Activated naive CD8-positive, alpha-beta T cell (primary cell): ENCODE results near the gene KIF1A.
"Not testable (repeated sequence)": the region's sequence is repeated elsewhere in the genome, so short reads cannot be mapped to it uniquely, and the experiment has no call there.

ENCODE experiments used
- H3K27ac Mint-ChIP-seq: one replicate; pipeline ENCODE4 v1.8.0; 2021; ENCODE audit warnings: mixed read lengths
- H3K27me3 Mint-ChIP-seq: one replicate; pipeline ENCODE4 v1.8.0; 2021; ENCODE audit warnings: mixed read lengths
- H3K36me3 Mint-ChIP-seq: one replicate; pipeline ENCODE4 v1.8.0; 2021; ENCODE audit warnings: mixed read lengths
- H3K4me1 Mint-ChIP-seq: one replicate; pipeline ENCODE4 v1.8.0; 2021; ENCODE audit warnings: low read depth, mixed read lengths
- H3K4me3 Mint-ChIP-seq: one replicate; pipeline ENCODE4 v1.8.0; 2021; ENCODE audit warnings: mild to moderate bottlenecking, mixed read lengths
- H3K9me3 Mint-ChIP-seq: one replicate; pipeline ENCODE4 v1.8.0; 2021; ENCODE audit warnings: low read depth, mixed read lengths

The KIF1A gene

DNA sequence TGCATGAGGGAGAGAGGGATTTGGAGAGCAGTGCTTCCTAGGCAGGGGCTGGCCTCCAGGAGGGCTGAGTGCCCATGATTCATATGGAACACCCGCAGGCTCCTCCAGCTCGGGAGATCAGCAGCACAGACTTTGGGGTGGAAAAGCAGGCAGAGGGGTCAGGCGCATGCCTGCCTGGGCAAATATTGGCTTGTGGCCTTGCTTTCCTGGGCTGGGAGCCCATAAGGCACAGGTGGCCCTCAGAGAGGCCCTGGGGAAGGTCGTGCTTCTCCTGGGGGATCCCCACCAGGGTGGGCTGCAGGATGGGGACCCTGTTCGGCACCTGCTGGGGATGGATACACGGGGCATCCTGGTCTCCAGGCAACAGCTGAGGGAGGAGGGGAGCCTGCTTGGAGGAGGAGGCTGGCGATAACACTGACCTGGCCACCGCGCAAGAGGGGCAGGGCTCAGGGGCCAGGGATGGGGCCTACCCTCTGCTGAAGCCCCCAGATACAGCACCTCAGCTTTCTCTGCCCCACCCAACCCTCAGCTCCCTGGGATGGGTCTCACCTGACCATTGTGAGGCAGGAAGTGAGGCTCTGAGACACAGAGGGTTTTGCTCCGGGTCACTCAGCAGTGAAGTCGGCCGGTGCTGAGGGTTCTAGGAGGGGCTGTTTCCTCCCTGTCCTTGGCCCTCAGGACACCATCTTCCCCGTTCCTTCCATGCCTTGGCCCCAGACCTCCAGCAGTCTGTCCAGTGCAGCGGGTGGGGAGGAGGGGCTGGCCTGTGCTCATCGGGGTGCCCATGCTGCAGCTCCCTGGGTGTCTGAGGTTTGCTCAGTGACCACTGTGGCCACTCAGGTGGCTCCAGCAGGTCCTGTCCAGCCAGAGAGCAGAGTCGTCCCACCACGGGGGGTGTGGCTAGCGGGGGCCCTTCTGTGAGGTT is 116.3 kb downstream of the KIF1A start:
- Mint-ChIP-seq H3K27ac (peak overlapping the region; percentile 50), H3K27me3 (no peaks in the 10 kb centered on the region), H3K4me1 (peaks cover 16% of the 10 kb centered on the region), H3K9me3 (no peaks in the 10 kb centered on the region), H3K36me3 (no peaks in the 10 kb centered on the region), H3K4me3 (no peak overlapping the region)

DNA sequence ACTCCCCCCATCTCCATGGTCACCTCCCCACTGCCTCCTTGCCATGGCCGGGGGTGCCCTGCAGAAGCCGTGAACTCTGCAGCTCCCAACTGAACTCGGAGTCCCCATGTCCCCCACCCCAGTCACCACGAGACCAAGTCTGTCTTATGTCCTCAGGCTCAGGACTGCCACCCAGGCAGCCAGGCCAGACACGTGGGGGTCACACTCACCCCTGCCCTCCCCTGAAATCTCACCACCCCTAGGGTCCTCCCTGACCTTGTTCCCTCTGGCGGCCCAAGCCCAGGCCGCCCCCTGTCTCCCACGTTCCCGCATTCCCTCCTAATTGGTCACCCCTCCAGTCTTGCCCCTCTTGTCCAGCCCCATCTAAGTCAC is 117.4 kb downstream of the KIF1A start:
- H3K27me3 Mint-ChIP-seq = no peaks in the 10 kb centered on the region
- no peak overlapping the region for H3K27ac Mint-ChIP-seq
- H3K36me3 Mint-ChIP-seq = no peaks in the 10 kb centered on the region
- H3K9me3 Mint-ChIP-seq = no peaks in the 10 kb centered on the region
- no peak overlapping the region for H3K4me3 Mint-ChIP-seq
- H3K4me1 Mint-ChIP-seq = peaks cover 16% of the 10 kb centered on the region

DNA sequence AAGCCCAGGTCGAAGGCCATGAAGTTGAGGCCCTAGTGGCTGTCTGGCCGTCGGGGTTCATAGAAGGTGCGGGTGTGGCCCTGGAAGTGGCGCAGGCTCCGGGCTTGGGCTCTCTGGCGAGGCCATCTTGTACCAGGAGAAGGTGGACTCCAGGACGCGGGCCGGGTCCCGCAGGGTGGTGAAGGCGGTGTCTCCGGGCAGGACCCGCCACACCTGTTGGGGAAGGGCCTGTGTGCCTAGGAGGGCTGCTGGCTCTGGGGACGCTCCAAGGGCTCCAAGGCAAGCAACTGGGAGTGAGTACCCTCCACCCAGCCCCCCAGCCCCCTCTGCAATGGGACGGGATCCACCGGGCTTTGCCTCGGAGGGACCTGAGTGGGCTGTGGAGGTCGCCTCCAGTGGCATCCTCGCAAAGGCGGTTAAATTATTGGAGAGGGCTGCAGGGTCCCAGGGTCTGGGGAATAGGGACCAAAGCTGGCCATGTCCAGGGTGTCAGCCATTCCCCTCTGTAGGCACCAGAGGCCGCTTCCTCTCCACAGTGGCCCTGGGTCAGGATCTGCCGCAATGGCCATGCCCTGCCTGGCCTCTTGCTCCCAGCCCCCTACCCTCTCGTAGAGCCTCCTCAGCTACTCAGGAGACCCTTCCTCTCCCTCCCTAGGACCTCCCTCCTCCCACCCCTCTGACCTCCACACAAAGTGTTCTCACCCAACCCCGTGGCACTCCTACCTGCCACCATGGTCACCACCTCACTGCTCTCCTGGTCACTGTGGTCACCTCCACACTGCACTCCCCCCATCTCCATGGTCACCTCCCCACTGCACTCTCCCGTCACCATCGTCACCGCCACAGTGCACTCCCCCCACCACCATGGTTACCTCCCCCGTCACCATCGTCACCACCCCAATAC is 118.0 kb downstream of the KIF1A start:
- no peaks in the 10 kb centered on the region for H3K36me3 Mint-ChIP-seq
- H3K27ac Mint-ChIP-seq = no peak overlapping the region
- H3K9me3 Mint-ChIP-seq = no peaks in the 10 kb centered on the region
- H3K4me1 Mint-ChIP-seq = peaks cover 16% of the 10 kb centered on the region
- no peaks in the 10 kb centered on the region for H3K27me3 Mint-ChIP-seq
- H3K4me3 Mint-ChIP-seq = peak overlapping the region; percentile 23

DNA sequence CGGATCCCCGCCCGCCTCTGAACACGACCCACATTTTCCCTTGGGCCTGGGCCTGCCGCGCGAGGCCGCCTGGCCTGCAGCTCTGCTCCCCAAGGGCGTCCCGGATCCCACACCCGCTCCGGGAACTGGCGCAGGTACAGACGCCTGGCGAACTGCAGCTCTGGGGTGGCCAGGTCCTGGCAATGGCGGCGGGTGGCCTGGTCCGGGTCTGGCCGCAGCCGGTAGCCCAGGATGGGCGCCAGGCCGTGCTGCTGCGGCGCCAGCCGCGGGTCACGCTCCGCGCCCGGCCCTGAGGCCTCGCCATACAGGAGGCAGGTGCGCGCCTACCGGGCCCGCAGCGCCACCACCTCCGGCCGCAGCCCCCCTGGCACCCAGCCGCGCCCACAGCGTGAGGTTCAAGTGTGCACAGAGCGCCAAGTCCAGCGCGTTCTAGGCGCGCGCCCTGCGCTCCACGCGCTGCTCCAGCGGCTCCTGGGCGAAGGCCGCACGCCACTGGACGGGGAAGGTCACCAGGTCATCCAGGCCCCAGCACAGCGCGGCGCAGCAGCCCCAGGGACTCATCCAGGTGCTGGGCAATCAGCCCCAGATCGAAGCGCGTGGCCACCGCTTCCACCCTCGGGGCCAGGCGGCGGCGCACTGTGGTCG is 118.8 kb downstream of the KIF1A start:
- H3K27me3 Mint-ChIP-seq = no peaks in the 10 kb centered on the region
- no peak overlapping the region for H3K4me3 Mint-ChIP-seq
- peaks cover 16% of the 10 kb centered on the region for H3K4me1 Mint-ChIP-seq
- H3K36me3 Mint-ChIP-seq = no peaks in the 10 kb centered on the region
- H3K9me3 Mint-ChIP-seq = no peaks in the 10 kb centered on the region
- no peak overlapping the region for H3K27ac Mint-ChIP-seq

DNA sequence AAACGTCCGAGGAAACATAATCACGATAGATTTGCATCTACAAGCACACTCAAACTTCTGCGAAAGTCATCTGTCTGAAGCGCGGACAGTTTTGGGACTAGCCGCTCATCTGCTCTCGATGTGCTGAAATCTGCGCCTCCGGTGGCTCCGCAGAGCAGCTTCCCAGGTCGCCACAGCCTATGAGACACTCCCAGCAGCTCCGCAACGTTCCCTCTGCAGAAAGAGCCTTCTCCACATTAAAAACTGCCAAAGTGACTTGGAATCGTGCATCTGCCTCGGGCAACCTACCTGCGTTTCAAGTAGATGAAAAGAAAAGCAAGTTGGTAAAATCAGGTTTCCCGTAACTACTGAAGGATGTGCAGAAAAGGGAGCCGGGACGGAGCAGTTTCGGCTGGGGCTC is 119.4 kb downstream of the KIF1A start:
- H3K4me3 Mint-ChIP-seq, H3K9me3 Mint-ChIP-seq, H3K36me3 Mint-ChIP-seq, H3K27me3 Mint-ChIP-seq, H3K27ac Mint-ChIP-seq: not testable (repeated sequence)
- peaks cover 15% of the 10 kb centered on the region for H3K4me1 Mint-ChIP-seq

DNA sequence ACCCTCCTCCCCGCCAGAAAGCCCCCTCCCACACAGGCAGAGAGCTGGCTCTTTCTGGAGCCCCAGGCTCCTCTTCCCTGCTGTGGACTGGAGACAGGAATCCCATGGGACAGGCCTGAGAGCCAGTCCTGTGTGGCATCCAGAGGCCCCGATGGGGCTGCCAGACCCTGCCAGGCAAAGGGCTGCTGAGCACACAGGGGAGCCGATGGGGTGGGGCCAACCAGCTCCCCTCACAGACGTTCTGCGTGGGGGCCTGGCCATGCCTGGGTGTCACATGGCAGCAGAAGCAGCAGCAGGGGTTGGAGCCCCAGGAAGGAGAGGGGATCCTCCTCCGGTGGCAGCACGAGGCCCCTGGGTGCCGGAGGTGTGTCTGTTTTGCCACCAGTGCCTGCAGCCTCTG is 120.2 kb downstream of the KIF1A start:
- not testable (repeated sequence) for H3K27ac Mint-ChIP-seq, H3K4me1 Mint-ChIP-seq, H3K27me3 Mint-ChIP-seq, H3K36me3 Mint-ChIP-seq, H3K9me3 Mint-ChIP-seq, H3K4me3 Mint-ChIP-seq

DNA sequence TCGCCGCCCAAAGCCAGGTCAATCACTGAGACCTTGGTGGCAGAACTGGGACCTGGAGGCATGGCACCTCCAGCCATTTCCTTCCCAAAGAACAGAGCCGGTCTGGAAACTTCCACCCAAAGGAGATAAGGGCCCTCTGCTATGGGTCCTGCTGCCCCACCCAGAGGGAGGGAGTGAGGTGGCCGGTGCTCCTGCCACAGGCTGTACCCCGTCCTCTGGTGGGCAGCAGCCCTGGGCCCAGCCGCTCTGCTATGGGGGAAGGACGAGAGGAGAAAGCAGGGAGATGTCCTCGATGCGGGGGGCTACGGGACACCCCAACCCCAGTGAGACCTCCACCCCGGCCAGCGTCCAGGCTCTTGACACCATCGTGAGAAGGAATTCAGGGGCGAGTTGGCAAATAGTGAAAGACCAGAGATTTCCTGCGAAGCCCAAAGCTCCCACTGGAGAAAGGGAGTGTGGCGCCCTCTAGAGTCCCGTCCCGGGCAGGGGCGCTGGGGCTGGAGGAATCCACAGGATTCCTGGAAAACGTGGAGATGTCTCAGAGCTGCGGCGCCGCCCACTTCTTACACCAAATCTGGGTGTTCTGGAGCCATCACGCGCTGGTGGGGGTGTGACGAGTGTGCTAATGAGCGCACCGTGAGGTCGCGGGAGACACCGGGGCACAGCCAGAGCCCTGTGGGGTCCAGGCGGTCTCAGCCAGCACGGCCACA is 121.0 kb downstream of the KIF1A start:
- not testable (repeated sequence) for H3K9me3 Mint-ChIP-seq, H3K36me3 Mint-ChIP-seq, H3K4me3 Mint-ChIP-seq, H3K27me3 Mint-ChIP-seq, H3K4me1 Mint-ChIP-seq, H3K27ac Mint-ChIP-seq

DNA sequence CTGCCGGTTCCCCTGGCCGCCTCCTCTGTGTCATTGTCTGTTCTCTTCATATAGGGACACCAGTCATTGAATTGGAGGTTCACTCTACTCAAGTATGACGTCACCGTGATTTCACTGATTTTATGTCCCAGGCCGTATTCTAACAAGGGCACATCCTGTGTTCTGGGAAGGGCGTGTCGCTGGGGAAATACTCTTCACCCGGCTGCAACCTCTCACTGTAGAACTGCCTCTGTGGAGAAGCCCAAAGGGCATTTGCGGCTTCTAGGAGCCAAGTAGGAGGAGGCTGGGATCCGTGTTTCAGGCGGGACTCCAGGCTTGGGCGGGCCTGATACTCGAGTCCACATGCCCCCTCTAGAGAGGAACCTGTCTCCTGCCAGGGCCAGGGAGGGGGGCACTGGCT is 123.5 kb downstream of the KIF1A start:
- H3K27ac Mint-ChIP-seq, H3K27me3 Mint-ChIP-seq, H3K4me1 Mint-ChIP-seq, H3K9me3 Mint-ChIP-seq, H3K4me3 Mint-ChIP-seq, H3K36me3 Mint-ChIP-seq: not testable (repeated sequence)

DNA sequence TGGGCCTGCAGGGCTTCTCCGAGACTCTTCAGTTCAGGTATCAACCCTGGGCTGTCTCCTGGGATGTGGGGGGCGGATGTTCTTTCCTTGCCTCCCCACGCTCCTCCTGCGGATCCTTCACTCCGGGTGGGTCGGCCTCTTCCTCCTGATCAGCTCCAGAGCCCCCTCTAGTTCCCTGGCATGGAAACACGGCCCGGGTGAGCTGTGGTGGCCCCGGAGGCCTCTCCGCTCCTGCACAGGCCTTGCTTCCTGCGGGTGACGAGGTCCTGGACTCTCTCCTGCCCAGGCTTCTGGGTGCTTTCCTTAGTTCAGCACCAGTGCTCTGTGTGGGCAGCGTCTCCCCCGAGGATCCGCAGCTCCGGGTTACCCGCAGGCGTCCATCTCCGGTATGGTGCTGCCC is 124.4 kb downstream of the KIF1A start:
- not testable (repeated sequence) for H3K27me3 Mint-ChIP-seq, H3K9me3 Mint-ChIP-seq, H3K36me3 Mint-ChIP-seq, H3K27ac Mint-ChIP-seq, H3K4me3 Mint-ChIP-seq, H3K4me1 Mint-ChIP-seq

DNA sequence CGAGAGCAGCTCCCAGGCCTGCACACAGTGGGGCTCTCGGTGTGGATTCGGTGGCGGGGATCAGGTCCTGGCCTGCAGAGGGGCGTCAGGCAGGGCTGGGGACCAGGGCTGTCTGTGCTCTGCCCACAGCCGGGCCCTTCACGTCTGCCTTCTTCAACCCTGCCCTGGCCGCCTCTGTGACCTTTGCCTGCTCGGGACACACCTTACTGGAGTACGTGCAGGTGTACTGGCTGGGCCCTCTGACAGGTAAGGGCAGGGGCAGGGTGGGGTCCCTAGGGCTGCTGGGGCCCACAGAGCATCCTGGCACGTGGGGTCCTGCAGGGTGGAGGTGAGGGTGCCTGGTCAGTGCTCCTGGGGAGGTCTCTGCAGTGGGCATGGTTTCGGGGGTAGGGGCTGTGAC is 125.7 kb downstream of the KIF1A start:
- not testable (repeated sequence) for H3K9me3 Mint-ChIP-seq, H3K27ac Mint-ChIP-seq, H3K27me3 Mint-ChIP-seq, H3K4me1 Mint-ChIP-seq, H3K4me3 Mint-ChIP-seq, H3K36me3 Mint-ChIP-seq

DNA sequence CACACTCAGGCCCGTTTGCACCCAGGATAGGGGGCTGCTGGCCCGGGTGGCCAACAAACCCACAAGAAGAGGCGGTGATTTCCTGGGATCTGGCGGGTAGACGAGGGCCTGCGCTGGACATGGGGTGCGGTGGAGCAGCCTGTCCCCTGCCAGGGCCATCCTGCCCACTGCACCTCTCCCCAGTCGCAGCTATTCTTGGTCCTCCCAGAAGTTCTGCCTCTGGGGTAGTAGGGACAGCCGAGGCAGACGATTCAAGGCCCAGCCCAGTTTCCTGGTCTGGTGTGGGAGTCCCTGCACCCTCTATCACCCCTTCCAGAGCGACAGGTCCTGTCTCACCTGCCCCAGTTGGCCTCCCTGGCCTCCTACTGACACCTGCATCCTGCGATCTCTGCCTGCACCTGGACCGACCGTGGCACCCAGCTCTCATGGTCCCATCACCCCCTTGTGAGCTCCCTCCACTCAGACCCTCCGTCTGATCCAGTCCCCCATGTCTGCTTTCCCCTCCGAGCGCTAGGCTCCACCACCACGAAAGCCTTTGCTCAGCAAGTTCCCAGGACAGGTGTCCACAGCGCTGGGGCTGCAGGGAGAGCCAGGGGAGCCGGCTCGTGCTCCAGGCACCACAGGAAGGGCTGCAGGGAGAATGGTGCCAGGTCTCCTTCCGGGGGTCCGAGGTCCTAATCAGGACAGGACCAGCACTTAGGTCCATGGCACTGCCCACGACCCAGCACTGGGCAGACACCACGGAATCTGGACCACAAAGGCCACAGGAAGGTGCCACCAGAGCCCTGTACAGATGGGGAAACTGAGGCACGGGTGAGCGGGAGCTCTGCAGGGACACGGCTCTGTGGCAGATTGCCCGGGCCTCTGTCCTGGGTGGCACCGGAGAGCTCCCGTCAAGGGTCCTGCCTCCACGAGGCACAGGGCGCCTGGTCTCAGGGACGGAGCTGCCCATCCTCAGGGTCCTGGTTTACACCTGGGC is 127.1 kb downstream of the KIF1A start:
- not testable (repeated sequence) for H3K4me1 Mint-ChIP-seq, H3K4me3 Mint-ChIP-seq, H3K36me3 Mint-ChIP-seq

DNA sequence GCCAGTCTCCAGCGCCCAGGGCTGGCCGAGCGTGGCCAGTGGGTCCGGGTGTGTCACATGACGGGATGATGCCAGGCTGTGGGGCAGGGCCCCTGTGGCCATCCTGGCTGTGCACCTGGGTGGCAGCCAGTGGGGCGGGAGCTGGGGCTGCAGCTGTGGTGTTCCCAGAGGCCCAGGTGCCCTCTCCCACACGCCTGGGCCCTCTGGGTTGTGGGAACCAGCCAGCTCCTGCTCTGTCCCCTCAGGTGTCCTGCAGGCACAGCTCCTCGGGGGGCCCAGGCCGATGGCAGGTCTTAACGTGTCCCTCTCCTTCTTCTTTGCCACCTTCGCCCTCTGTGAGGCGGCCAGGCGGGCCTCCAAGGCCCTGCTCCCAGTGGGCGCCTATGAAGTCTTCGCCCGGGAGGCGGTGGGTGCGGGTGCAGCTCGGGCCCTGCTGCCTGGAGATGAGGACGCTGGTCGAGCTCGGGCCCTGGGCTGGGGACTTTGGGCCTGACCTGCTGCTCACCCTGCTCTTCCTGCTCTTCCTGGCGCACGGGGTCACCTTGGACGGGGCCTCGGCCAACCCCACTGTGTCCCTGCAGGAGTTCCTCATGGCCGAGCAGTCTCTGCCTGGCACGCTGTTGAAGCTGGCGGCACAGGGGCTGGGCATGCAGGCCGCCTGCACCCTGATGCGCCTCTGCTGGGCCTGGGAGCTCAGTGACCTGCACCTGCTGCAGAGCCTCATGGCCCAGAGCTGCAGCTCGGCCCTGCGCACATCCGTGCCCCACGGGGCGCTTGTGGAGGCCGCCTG is 128.2 kb downstream of the KIF1A start, which contains the start of gene AQP12A:
AQP12A (plus strand) TSS at position 236 of the 790 bp plus-strand sequence; CDS start at position 284, 48 bp downstream.
- not testable (repeated sequence) for H3K27ac Mint-ChIP-seq, H3K4me3 Mint-ChIP-seq, H3K4me1 Mint-ChIP-seq, H3K27me3 Mint-ChIP-seq, H3K9me3 Mint-ChIP-seq, H3K36me3 Mint-ChIP-seq

More for the DNA sequence above, 127.1 kb downstream of the KIF1A start:
- not testable (repeated sequence) for H3K27ac Mint-ChIP-seq, H3K9me3 Mint-ChIP-seq, H3K27me3 Mint-ChIP-seq

DNA sequence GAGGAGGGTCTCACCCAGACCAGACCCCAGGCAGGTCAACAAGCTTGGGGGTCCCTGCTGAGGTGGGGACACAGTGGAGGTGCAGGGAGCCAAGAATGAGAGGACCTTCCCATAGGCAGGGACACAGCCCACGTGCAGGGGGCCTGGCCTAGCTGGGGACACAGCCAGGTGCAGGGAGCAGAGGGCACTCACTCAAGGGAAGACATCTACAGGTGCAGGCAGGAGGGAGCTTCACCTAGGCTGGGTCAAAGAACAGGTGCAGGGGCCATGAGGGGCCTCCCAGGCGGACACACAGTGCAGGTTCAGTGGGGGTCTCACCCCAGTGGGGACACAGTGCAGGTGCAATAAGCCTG is 129.0 kb downstream of the KIF1A start:
- not testable (repeated sequence) for H3K27me3 Mint-ChIP-seq, H3K4me1 Mint-ChIP-seq, H3K4me3 Mint-ChIP-seq, H3K27ac Mint-ChIP-seq, H3K9me3 Mint-ChIP-seq, H3K36me3 Mint-ChIP-seq
